DLD1 (cell line): Measurements from ENCODE around the gene SLC16A2.
"Not testable (repeated sequence)": the region's sequence is repeated elsewhere in the genome, so short reads cannot be mapped to it uniquely, and the experiment has no call there.

Experiments
- in situ Hi-C: cut with HindIII; loops from 2 replicates; pipeline ENCODE4 v1.10.0; 2017; ENCODE audit warnings: low sequenced_read_pairs

The SLC16A2 gene

DNA sequence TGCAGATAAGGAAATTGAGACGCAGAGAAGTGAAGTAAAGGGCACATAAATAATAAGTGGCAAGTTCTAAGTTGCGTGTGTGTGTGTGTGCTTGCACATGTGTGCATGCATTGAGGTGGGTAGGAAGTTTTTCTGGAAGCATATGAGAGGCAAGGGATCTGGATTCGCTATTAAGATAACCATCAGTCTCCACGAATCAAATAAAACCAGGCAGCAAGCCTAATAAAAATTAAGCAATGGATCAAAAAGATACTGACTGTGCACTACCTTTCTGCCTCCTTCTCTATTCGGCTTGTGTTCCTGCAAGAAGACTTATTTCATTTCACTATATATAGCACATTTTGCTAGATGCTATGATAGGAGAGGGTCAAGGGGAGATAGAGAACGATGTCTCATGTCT is 23.8 kb downstream of the SLC16A2 start:
- in situ Hi-C loops, result no loop called here

DNA sequence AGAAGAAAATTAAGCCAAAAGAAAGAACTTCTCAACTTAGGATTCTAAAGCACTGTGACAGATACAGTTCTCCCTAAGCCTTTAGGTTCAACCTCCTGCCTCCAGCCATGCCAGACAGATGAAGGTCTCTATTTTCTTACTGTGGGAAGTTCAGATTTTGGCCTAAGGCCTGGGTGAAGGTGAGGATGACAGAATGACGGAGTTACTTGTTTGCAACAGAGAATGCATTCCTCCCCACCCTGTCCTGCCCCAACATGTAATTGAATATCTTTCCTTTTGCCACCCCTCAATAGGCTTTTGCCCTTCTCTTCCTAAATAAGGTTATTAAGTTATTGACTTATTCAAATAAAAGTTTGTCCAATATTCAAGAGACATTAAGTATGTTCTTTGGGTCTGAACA is 25.6 kb downstream of the SLC16A2 start:
- in situ Hi-C loops, result no loop called here

DNA sequence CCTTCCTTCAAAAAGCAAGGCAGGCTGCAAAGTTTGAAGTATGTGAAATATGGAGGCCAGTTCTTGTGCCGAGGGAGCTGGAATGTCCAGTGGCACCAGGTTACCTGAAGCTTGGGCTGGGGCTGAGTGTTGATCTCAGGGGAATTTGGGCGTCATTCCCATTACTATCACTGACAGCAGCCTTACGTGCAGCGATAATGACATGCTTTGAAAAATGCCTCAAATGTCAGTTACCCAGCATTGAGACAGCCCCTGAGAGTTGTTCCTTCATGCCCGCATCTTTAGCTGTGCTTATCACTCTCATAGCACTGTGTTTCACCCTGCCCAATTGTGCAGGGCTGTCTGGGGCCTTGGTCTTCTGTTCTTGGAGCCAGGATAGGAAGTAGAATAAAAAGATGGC is 27.4 kb downstream of the SLC16A2 start:
- in situ Hi-C loops, result no loop called here

DNA sequence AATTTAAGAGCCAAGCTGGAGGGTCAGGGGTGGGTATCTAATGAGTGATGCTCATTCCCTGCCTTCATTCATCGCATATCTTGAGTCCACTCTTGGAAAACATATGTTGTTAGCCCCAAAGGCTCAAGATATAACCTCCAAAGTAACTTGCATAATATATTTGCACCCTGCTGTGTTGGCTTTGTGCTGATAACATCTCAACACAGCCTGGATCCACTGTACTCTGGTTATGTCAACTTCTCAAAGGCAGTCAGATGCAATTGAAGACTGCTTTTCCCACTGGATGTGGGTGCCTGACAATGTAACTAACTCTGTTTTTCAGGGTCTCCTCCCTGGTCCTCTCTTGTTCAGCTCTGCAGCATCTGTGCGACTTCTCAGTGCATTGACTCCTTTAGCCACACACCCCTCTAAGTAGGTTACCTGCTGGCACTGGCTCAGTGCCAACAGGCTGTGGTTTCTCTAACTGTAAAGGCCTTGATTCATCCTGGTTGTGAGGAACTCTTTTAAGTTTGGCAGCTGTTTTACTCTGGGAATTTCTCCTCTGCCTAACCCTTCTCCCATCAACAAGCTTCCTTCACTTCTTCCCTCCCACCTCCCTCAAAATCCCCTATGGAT is 28.1 kb downstream of the SLC16A2 start:
- in situ Hi-C loops, result no loop called here

DNA sequence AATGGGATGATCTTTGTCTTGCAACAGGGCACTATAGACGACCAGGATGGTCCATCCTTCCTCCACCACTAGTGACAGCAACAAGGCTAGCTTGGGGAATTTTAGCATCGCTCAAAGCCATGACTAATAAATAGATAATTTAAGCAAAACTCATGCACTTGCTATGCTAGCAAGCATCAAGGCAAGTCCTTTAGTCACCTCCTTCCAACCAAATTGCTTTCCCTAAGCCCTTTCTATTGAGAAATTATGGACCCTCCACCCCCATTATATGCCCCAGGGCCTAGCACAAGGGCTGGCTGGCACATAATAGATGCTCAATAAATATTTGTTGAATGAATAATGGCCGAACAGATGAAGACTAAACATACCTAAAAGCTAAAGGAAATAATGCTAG is 28.6 kb downstream of the SLC16A2 start:
- in situ Hi-C loops, result no loop called here

DNA sequence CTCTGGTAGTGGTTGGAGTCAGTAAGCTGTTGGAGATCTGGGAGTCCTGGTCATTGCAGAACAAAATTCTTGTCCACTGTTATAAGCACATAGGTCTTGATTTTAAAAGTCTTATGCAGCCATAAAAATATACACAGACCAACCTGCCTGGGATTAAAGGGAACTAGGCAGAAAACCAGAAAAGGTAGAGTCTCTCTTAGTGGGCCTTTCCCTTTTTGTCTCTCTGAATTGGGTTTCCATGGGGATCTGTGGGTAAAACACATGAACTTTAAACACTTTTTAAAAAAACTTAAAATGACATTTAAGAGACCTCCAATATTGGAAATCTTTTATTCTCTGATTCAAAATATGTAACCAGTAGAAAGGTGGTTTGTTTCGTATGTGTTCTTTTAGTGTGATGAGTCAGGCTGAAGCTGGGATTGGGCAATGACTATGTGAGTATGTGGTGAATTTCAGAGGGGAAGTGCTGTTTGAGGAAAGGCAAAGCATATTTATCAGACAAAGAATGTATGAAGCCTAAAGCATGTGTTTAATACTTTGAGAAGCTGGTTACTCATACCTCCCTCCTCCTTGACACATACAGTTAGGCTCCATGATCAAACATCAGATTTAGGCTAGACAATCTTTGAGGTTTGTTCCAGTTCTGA is 29.6 kb downstream of the SLC16A2 start:
- in situ Hi-C loops, result no loop called here

DNA sequence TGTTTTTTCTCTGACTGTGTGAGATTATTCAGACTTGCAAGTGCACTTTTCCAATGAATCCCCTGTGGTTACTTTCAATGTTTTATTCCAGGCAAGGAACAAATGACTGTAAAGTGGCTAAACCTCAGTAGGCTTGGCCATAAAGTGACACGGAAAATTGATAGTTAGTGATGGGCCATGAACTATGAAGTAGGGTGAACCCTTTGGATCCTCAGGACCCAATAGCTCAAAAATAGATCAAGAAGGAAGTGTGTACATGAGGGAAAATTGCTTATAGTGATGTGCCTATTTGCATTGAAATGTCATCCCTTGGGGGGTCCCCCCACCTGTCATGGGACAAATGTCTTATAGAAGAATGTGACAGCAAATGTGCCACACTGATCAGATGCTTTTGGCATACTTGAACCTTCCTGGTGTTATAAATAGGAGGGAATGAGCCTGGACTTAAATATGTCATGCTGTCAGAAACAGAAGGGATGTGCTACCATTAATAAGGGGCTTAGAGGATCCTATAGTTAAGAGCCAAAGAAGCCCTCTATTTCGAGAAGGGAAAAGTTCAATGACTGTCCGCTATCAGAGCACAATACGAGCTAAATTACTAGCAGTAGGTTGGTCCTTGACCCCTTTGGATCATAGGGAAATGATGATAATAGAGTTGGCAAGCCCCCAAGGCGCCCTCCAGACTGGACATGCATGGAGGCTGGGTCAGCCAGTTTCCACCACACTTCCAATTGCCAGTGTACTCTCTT is 30.3 kb downstream of the SLC16A2 start:
- in situ Hi-C loops, result no loop called here

DNA sequence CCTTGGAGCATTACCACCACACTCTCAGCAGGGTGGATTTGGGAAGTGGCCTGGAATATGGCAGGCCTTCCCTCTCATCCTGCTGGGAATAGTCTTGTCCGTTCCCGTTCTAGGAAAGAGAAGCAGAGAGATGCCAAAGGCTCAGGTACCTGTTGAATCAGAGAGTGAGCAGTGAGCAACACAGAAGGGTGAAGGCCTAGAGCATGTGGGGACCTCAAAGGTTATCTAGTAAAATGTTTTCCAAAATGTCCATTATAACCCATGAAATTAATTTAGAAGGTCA is 30.8 kb downstream of the SLC16A2 start:
- in situ Hi-C loops, result no loop called here

DNA sequence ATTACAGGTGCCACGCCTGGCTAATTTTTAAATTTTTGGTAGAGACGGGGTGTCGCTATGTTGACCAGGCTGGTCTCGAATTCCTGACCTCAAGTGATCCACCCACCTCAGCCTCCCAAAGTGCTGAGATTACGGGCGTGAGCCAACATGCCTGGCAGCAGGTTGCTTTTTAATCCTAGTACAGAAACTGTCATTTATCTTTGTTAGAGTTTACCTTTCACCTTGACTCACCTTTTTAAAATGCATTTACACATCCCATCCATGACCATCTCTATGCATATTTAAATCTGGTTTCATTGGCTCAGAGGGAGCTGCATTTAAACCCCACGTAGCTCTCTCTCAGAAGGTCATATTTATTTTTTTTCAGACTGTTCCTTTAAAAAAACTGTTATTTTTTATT is 31.9 kb downstream of the SLC16A2 start:
- in situ Hi-C loops, result no loop called here

DNA sequence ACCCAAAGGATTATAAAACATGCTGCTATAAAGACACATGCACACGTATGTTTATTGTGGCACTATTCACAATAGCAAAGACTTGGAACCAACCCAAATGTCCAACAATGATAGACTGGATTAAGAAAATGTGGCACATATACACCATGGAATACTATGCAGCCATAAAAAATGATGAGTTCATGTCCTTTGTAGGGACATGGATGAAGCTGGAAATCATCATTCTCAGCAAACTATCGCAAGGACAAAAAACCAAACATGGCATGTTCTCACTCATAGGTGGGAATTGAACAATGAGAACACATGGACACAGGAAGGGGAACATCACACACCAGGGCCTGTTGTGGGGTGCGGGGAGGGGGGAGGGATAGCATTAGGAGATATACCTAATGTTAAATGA is 32.9 kb downstream of the SLC16A2 start:
- in situ Hi-C loops, result not testable (repeated sequence)

DNA sequence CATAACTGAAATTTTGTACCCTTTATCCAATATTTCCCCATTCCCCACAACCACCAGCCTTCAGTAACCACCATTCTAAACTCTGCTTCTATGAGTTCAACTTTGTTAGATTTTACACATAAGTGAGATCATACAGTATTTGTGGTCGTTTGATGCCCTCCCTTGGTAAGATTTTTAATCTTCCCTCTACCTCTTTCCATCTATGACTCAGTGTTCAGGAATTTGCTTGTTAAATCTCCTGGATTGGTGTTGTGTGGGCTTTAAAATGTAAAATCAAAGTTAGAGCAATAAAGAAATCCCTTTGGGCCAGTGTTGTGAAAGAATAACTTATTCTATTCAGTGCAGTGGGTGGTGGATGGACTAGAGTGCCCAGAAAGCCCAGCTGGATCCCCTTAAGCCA is 37.4 kb downstream of the SLC16A2 start:
- in situ Hi-C loops, result no loop called here

DNA sequence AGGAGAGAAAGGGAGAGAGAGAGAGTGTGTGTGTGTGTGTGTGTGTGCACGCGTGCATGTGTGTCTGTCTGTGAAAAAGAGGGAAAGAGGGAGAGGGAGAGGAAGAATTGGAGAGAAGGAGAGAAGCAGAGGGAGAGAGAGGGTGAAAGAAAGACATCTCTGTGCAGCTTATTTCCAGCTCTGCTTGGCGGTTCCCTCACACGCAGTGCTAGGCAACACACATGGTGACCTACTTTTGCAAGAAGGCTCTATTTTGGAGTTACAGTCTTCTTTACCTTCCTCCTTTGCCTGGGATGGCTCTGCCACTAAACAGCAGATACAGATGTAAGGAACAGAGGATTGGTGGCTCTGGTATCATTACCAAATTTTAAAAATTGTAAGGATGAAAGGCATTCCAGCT is 40.1 kb downstream of the SLC16A2 start:
- in situ Hi-C loops, result no loop called here

DNA sequence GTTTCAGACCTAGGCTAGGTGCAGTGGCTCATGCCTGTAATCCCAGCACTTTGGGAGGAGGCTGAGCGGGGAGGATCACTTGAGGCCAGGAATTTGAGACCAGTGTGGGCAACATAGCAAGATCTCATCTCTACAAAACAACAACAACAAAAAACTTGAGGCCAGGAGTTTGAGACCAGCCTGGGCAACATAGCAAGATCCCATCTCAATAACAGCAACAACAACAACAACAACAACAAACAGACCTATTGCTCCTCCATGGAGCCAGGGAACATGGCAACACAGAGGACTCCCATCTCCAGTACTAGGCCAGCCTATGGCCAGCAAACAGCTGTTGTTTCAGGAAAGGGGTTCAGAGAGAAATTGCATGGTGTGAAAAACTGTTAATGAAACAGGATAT is 43.4 kb downstream of the SLC16A2 start:
- in situ Hi-C loops, result no loop called here

DNA sequence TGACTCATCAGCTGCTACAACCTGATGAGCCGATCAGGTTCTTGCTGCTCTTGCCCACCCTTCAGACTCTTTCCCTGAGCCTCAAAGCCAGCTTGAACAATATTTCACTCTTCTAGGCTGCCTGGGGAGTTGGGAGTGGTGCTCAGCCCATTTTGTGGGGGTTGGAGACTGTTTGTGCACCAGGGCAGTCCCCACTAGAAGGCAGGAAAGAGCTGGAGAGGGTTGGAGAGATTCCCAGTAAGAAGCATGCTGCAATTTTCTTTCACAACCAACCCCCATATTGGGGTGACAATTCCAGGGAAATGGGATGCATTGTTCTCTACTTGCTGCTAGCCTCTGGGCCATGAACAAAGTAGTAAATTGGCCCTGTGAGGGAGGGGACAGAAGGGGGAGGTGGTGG is 44.1 kb downstream of the SLC16A2 start:
- in situ Hi-C loops, result no loop called here

DNA sequence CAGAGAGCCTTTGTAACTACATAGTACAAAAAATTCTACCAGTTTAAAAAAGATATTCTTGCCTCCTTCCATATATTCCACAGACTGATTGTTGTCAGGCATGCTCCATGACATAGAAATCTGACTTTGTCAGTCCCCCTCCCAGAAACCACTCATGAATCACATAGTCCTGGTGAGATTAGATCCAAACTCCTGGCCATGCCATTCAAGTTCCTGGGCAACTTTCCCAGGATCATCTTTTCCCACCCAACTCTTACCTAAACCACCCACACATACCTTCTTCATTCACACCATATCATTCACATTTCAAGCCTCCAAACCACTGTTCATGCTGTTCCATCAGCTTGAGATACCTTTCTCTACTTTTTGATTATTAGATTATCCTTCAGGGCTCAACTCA is 46.4 kb downstream of the SLC16A2 start:
- in situ Hi-C loops, result no loop called here

DNA sequence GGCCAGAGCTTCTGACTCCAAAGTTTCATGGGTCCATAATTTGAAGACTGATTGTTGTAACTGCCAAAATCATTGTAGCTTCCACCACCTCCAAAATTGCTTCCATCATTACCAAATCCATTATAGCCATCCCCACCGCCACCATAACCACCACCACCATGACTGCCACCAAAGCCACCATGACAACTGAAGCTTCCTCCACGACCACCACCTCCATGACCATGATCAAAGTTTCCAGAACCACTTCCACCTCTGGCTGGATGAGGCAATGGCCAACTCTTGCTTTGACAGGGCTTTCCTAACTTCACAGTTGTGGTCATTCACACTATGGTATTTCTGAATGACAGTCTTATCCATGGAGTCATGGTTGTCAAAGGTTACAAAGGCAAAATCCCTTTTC is 51.8 kb downstream of the SLC16A2 start:
- in situ Hi-C loops, result not testable (repeated sequence)

DNA sequence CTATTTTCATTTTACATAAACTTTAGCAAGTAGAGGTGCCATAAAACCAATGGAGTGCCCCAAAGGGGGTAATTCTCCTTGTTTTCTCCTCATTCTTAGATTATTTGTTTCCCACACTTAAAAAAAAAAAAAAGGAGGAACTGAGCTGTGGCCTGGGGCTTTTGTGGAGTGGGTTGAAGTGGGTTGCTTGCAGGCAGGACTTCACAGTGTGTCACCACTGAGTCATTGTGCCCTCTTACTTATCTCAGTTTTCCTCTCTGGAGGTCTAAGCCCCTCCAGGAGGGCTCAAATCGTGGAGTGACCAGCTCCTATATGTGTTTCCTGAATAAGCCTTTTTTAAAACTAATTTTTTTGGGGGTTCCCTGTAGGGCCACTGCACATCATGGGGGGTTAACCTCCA is 69.0 kb downstream of the SLC16A2 start:
- in situ Hi-C loops, result no loop called here

DNA sequence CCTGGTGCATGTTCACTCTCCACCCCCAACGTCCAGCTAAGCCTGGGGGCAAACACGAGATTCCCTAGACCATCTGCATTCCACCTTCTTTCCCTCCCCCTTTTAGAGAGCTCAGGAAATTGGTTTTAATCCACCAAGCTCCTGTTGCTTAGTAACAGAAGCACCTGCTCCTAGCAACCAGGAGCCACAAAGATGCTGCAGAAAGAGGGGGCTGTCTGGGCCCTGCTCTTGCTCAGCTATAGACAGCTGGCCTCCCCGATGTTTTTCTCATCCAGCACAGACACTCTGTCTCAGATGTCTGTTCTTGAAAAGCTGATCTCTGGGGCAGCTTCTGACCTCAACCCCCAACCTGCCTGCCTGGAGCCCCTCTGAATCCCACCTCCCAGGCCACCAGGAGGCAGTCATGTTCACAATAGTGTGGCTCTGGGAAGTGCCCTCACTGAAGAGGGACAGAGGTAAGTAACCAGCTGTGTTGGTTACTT is 71.5 kb downstream of the SLC16A2 start:
- in situ Hi-C loops, result no loop called here

DNA sequence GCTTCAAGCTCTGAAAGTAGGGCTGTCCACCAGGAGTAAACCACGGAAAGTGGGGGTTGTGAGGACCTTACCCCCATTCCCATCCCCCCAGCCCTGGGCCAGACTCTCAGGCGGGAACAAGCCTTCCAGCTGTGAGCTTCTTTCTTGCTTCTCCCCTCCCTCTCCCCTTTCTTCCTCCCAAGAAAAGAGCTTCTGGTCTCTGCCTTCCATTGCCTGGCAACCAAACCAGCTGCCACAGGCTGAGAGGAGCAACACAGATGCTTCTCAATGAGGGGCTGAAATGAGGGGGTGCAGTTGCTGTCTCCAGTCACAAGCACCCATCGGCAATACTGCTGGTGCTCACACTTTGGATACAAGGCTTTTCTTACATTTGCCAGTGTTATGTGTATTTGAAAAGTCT is 72.5 kb downstream of the SLC16A2 start:
- in situ Hi-C loops, result no loop called here

DNA sequence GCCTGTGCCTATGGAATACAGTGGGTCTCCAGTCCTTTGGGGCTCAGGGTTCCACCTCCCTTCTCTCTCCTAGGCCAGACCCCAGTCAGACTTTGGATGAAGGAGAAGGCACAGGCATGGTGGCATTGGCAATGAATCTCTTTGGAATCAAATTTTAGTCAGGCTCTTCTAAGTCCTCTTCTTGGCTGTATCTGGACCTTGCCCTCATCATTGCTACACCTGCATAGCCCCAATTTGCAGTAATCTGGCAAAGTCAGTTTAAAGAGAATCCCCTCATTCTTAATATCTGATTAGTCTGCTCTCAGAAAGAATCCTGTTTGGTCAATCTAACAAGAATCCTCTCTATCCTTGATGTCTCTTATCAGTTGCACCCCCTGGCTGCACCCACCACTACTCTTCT is 77.6 kb downstream of the SLC16A2 start:
- in situ Hi-C loops, result no loop called here

DNA sequence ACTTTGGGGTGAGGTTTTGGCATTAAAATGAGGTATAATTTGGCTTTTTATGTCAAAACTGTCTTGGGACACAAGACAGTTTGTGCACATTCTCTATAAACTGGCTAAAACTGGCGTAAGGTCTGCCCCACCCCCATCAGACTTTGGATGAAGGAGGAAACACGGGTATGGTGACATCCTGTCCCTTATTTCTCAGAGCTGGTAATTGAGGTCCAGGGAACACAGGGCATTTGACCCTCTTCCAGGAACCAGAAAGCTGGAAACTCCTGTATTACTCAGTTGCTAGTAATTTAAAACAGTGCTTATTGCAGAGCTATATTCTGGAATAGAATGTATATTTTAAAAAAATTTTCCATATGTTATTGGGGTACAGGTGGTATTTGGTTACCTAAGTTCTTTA is 78.8 kb downstream of the SLC16A2 start:
- in situ Hi-C loops, result no loop called here

DNA sequence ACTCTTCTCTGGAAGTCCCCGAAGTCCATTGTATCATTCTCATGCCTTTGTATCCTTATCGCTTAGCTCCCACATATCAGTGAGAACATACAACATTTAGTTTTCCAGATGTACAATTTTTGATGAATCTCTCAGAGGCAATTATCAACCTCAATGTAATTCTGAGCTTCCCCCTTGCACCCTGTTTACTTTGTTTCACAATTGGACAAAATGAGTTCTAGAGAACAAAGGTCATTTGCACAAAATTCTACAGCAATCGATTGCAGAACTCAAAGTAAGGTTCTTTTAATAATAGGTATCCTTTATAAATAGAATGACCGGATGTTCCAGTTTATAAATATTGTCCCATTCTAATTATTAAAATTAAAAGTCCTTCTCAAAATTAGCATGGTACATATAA is 79.3 kb downstream of the SLC16A2 start:
- in situ Hi-C loops, result no loop called here

DNA sequence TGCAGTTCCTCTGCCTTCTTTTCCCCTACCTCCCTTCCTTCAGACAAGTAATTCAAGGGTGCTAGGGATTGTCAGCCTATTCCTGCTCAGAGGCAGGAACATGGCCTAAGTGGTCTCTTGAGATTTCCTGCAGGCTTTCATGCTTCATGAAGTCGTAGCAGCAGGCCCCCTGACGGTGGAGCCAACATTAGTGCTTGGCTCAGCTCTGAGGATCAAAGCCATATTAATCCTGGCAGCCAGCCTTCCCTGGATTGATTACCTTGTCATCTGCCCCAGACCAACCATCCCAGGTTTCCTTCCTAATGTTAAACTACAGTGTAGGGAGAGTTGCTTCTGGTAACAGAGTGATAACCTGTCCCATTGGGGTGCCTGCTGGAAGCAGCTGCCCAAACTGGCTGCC is 84.1 kb downstream of the SLC16A2 start:
- in situ Hi-C loops, result no loop called here
